ENCODE data around the gene CCDC158. TPM values are rescaled to one million over a fixed set of nuclear protein-coding genes. Genes with fewer than 3 reads are reported as not detected.
"Not testable (repeated sequence)": the region's sequence is repeated elsewhere in the genome, so short reads cannot be mapped to it uniquely, and the experiment has no call there.

The CCDC158 gene
- polyA plus RNA-seq, 1 of the 3 experiments (the other 2 are of a cell fraction), result not detected

- H4K20me1 ChIP-seq (ENCODE audit: insufficient read depth); H3K9me3 ChIP-seq; H3K9me2 ChIP-seq; H3K36me3 ChIP-seq (replicated peaks in 1 of 2; ENCODE audit: control insufficient read depth in 1 of 2, insufficient read depth in 2 of 2, low read length in 1 of 2); DNase-seq; POLR2A ChIA-PET; CTCF ChIA-PET; H3K4me3 ChIP-seq (ENCODE audit: low read depth in 2 of 2, low read length in 1 of 2); H3K4me1 ChIP-seq (ENCODE audit: control insufficient read depth in 1 of 2, insufficient read depth in 2 of 2, low read depth in 1 of 2, low read length in 1 of 2); H3K4me2 ChIP-seq; H3F3A ChIP-seq (replicated peaks; ENCODE audit: insufficient read depth); H3K9ac ChIP-seq; H3K27me3 ChIP-seq (ENCODE audit: insufficient read depth); H2AFZ ChIP-seq (ENCODE audit: low read depth); H3K27ac ChIP-seq (ENCODE audit: low read depth in 2 of 2, low read length in 1 of 2); H3K79me2 ChIP-seq (ENCODE audit: insufficient read depth): not testable (repeated sequence)
Observed at GRCh38 chr4:76359881-76360466, 61.0 kb downstream of the CCDC158 start.

GRCh38 chr4:76357981-76358380 lies 63.0 kb downstream of the CCDC158 start:
- Histone ChIP-seq H3K9me3 (no peaks in the 10 kb centered on the region), H2AFZ (ENCODE audit: low read depth) (no peak overlapping the region), H3K27me3 (ENCODE audit: insufficient read depth) (no peaks in the 10 kb centered on the region), H3K4me3 (ENCODE audit: low read depth in 2 of 2, low read length in 1 of 2) (no peak overlapping the region), H3K4me1 (ENCODE audit: control insufficient read depth in 1 of 2, insufficient read depth in 2 of 2, low read depth in 1 of 2, low read length in 1 of 2) (no peaks in the 10 kb centered on the region), H3K9ac (no peak overlapping the region), H4K20me1 (ENCODE audit: insufficient read depth) (no peaks in the 10 kb centered on the region), H3F3A (replicated peaks; ENCODE audit: insufficient read depth) (no peaks in the 10 kb centered on the region), H3K27ac (ENCODE audit: low read depth in 2 of 2, low read length in 1 of 2) (no peak overlapping the region), H3K9me2 (no peaks in the 10 kb centered on the region), H3K4me2 (no peak overlapping the region), H3K36me3 (replicated peaks in 1 of 2; ENCODE audit: control insufficient read depth in 1 of 2, insufficient read depth in 2 of 2, low read length in 1 of 2) (no peaks in the 10 kb centered on the region), H3K79me2 (ENCODE audit: insufficient read depth) (no peaks in the 10 kb centered on the region)
- TF ChIP-seq, protein P1, sequence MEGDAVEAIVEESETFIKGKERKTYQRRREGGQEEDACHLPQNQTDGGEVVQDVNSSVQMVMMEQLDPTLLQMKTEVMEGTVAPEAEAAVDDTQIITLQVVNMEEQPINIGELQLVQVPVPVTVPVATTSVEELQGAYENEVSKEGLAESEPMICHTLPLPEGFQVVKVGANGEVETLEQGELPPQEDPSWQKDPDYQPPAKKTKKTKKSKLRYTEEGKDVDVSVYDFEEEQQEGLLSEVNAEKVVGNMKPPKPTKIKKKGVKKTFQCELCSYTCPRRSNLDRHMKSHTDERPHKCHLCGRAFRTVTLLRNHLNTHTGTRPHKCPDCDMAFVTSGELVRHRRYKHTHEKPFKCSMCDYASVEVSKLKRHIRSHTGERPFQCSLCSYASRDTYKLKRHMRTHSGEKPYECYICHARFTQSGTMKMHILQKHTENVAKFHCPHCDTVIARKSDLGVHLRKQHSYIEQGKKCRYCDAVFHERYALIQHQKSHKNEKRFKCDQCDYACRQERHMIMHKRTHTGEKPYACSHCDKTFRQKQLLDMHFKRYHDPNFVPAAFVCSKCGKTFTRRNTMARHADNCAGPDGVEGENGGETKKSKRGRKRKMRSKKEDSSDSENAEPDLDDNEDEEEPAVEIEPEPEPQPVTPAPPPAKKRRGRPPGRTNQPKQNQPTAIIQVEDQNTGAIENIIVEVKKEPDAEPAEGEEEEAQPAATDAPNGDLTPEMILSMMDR (IDR thresholded peaks at IDR 0.05), result no peak
- TF ChIP-seq RXRA (IDR thresholded peaks at IDR 0.05; ENCODE audit: borderline replicate concordance, low read depth), result no peak
- TF ChIP-seq TAF1 (IDR thresholded peaks at IDR 0.05; ENCODE audit: borderline replicate concordance, low read depth, low read length), result no peak
- TF ChIP-seq, protein P2, sequence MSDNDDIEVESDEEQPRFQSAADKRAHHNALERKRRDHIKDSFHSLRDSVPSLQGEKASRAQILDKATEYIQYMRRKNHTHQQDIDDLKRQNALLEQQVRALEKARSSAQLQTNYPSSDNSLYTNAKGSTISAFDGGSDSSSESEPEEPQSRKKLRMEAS (IDR thresholded peaks at IDR 0.05; ENCODE audit: low read depth), result no peak
- TF ChIP-seq TEAD4 (IDR thresholded peaks at IDR 0.05; ENCODE audit: borderline replicate concordance, insufficient read depth), result no peak
- no peak for TF ChIP-seq SIN3A (IDR thresholded peaks at IDR 0.05; ENCODE audit: borderline replicate concordance, low read depth, low read length)
- TF ChIP-seq ELF1 (IDR thresholded peaks at IDR 0.05), result no peak
- TF ChIP-seq EZH2phosphoT487 (IDR thresholded peaks at IDR 0.05; ENCODE audit: borderline replicate concordance, low read depth), result no peak
- TF ChIP-seq GABPA (IDR thresholded peaks at IDR 0.05; ENCODE audit: low read depth), result no peak
- no peak for TF ChIP-seq USF1 (IDR thresholded peaks at IDR 0.05; ENCODE audit: borderline replicate concordance, low read depth)
- no peak for TF ChIP-seq RAD21 (IDR thresholded peaks at IDR 0.05; ENCODE audit: low read length)
- TF ChIP-seq ZBTB33 (IDR thresholded peaks at IDR 0.05; ENCODE audit: borderline replicate concordance, low read depth), result no peak
- TF ChIP-seq, protein P3, sequence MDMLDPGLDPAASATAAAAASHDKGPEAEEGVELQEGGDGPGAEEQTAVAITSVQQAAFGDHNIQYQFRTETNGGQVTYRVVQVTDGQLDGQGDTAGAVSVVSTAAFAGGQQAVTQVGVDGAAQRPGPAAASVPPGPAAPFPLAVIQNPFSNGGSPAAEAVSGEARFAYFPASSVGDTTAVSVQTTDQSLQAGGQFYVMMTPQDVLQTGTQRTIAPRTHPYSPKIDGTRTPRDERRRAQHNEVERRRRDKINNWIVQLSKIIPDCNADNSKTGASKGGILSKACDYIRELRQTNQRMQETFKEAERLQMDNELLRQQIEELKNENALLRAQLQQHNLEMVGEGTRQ (IDR thresholded peaks at IDR 0.05; ENCODE audit: borderline replicate concordance, low read depth, low read length), result no peak
- no peak for TF ChIP-seq RCOR1 (IDR thresholded peaks at IDR 0.05; ENCODE audit: low read length)
- no peak for TF ChIP-seq RFX5 (IDR thresholded peaks at IDR 0.05; ENCODE audit: low read length)
- no peak for TF ChIP-seq POLR2AphosphoS5 (IDR thresholded peaks at IDR 0.05; ENCODE audit: low read depth, low read length)
- TF ChIP-seq FOXJ3 (CRISPR knock-in tag; IDR thresholded peaks at IDR 0.05), result no peak
- no peak for TF ChIP-seq FOSL2 (IDR thresholded peaks at IDR 0.05; ENCODE audit: borderline replicate concordance, low read depth)
- ChIA-PET POLR2A (no interaction called here), CTCF (no interaction called here)
- 23% methylated on average over 2 of the region's 2 CpGs for WGBS (ENCODE audit: low lambda C conversion rate)
- DNase-seq, result no peak
